HUES64 (cell line): ENCODE measurements around the gene MEIOB.
"Not testable (repeated sequence)": the region's sequence is repeated elsewhere in the genome, so short reads cannot be mapped to it uniquely, and the experiment has no call there.

Source experiments
- H3K27ac ChIP-seq: 2 replicates; pipeline ENCODE4 v1.7.0; 2013; ENCODE audit warnings: low read depth, low read length, inconsistent platforms
- H3K27me3 ChIP-seq: 2 replicates; pipeline ENCODE4 v1.6.1; 2013; ENCODE audit warnings: mild to moderate bottlenecking, low read length; ENCODE audit not compliant: insufficient read depth
- H3K36me3 ChIP-seq: 2 replicates; pipeline ENCODE4 v1.6.1; 2013; ENCODE audit warnings: mild to moderate bottlenecking, low read length; ENCODE audit not compliant: insufficient read depth
- H3K4me1 ChIP-seq: 2 replicates; pipeline ENCODE4 v1.6.1; 2013; ENCODE audit warnings: mild to moderate bottlenecking, low read length, moderate library complexity; ENCODE audit not compliant: insufficient read depth
- H3K4me3 ChIP-seq: 2 replicates; pipeline ENCODE4 v1.5.1; 2013; ENCODE audit warnings: mild to moderate bottlenecking, low read length, moderate library complexity
- H3K9ac ChIP-seq: 2 replicates; pipeline ENCODE4 v1.6.1; 2013; ENCODE audit warnings: mild to moderate bottlenecking, low read depth, low read length
- H3K9me3 ChIP-seq: 2 replicates; pipeline ENCODE4 v1.6.1; 2013; ENCODE audit warnings: low read depth, low read length; ENCODE audit not compliant: insufficient read depth
- WGBS: fragments of 150-250, 120-280 bp; methylation state at CpG from one replicate; pipeline ENCODE4 v1.1.7; 2013; ENCODE audit warnings: missing lambda C conversion rate; 5-methylcytosine and 5-hydroxymethylcytosine counted together

Gene MEIOB

GRCh38 chr16:1890024-1890707 lies 18.2 kb upstream of the MEIOB start:
- H3K27me3 ChIP-seq: 0 out of 2 replicates have a peak, but pooled peaks cover 2% of the 10 kb centered on the region
- WGBS: 88% methylated on average over 16 of the region's 16 CpGs
- no peaks in the 10 kb centered on the region for H3K36me3 ChIP-seq
- no peaks in the 10 kb centered on the region; the same call in 1 of the 2 replicates for H3K4me1 ChIP-seq
- no peaks in the 10 kb centered on the region for H3K9me3 ChIP-seq
- H3K4me3 ChIP-seq: no peak overlapping the region
- H3K27ac ChIP-seq: no peak overlapping the region
- H3K9ac ChIP-seq: no peak overlapping the region

GRCh38 chr16:1887711-1888354 lies 15.9 kb upstream of the MEIOB start:
- 90% methylated on average over 13 of the region's 14 CpGs for WGBS
- Histone ChIP-seq H3K36me3 (no peaks in the 10 kb centered on the region), H3K9me3 (no peaks in the 10 kb centered on the region), H3K4me3 (no peak overlapping the region), H3K27me3 (0 out of 2 replicates have a peak, but pooled peaks cover 2% of the 10 kb centered on the region), H3K9ac (no peak overlapping the region), H3K4me1 (no peaks in the 10 kb centered on the region; the same call in 1 of the 2 replicates), H3K27ac (no peak overlapping the region)

- Histone ChIP-seq H3K9ac (no peak overlapping the region), H3K4me1 (no peaks in the 10 kb centered on the region), H3K36me3 (no peaks in the 10 kb centered on the region), H3K27me3 (no peaks in the 10 kb centered on the region), H3K27ac (no peak overlapping the region), H3K9me3 (no peaks in the 10 kb centered on the region), H3K4me3 (no peak overlapping the region)
- WGBS: 86% methylated on average over 5 of the region's 5 CpGs
Measured at GRCh38 chr16:1884889-1885288, 12.9 kb upstream of the MEIOB start.

GRCh38 chr16:1884155-1884760 lies 12.3 kb upstream of the MEIOB start:
- H3K27ac ChIP-seq: no peak overlapping the region
- no peaks in the 10 kb centered on the region for H3K4me1 ChIP-seq
- WGBS: 78% methylated on average over 12 of the region's 13 CpGs

GRCh38 chr16:1881172-1881571 lies 9.2 kb upstream of the MEIOB start:
- H3K36me3 ChIP-seq, H3K9ac ChIP-seq, H3K4me3 ChIP-seq, H3K27ac ChIP-seq, H3K4me1 ChIP-seq, H3K9me3 ChIP-seq: not testable (repeated sequence)
- peaks cover 10% of the 10 kb centered on the region for H3K27me3 ChIP-seq
- 92% methylated on average over 9 of the region's 9 CpGs for WGBS

More at GRCh38 chr16:1884155-1884760, 12.3 kb upstream of the MEIOB start:
- Histone ChIP-seq H3K4me3 (no peak overlapping the region), H3K36me3 (no peaks in the 10 kb centered on the region), H3K9me3 (no peaks in the 10 kb centered on the region), H3K27me3 (no peaks in the 10 kb centered on the region), H3K9ac (no peak overlapping the region)

- no peak overlapping the region for H3K9ac ChIP-seq
Measured at GRCh38 chr16:1879477-1879876, 7.5 kb upstream of the MEIOB start.

GRCh38 chr16:1878256-1878655 lies 6.3 kb upstream of the MEIOB start:
- H3K9ac ChIP-seq: no peak overlapping the region
- no peaks in the 10 kb centered on the region for H3K9me3 ChIP-seq
- no peaks in the 10 kb centered on the region for H3K36me3 ChIP-seq
- no peak overlapping the region for H3K27ac ChIP-seq
- 96% methylated on average over 2 of the region's 5 CpGs for WGBS
- no peaks in the 10 kb centered on the region for H3K4me1 ChIP-seq
- peaks cover 22% of the 10 kb centered on the region for H3K27me3 ChIP-seq
- H3K4me3 ChIP-seq: no peak overlapping the region

More at GRCh38 chr16:1879477-1879876, 7.5 kb upstream of the MEIOB start:
- peaks cover 17% of the 10 kb centered on the region for H3K27me3 ChIP-seq
- H3K9me3 ChIP-seq: no peaks in the 10 kb centered on the region
- no peak overlapping the region for H3K27ac ChIP-seq
- H3K4me1 ChIP-seq: no peaks in the 10 kb centered on the region
- WGBS: 52% methylated on average over 2 of the region's 2 CpGs
- no peaks in the 10 kb centered on the region for H3K36me3 ChIP-seq
- H3K4me3 ChIP-seq: no peak overlapping the region

- H3K27me3 ChIP-seq: peaks cover 25% of the 10 kb centered on the region
- H3K9me3 ChIP-seq: no peaks in the 10 kb centered on the region
- H3K4me1 ChIP-seq: no peaks in the 10 kb centered on the region
- WGBS: 83% methylated on average over 10 of the region's 11 CpGs
- H3K36me3 ChIP-seq: no peaks in the 10 kb centered on the region
- H3K27ac ChIP-seq: no peak overlapping the region
- H3K4me3 ChIP-seq: no peak overlapping the region
- no peak overlapping the region for H3K9ac ChIP-seq
Measured at GRCh38 chr16:1877804-1878203, 5.8 kb upstream of the MEIOB start.

GRCh38 chr16:1877089-1877488 lies 5.1 kb upstream of the MEIOB start:
- Histone ChIP-seq H3K36me3 (no peaks in the 10 kb centered on the region), H3K27ac (no peak overlapping the region), H3K9ac (no peak overlapping the region), H3K4me1 (no peaks in the 10 kb centered on the region), H3K4me3 (no peak overlapping the region), H3K9me3 (no peaks in the 10 kb centered on the region), H3K27me3 (peaks cover 32% of the 10 kb centered on the region)
- WGBS: 65% methylated on average over 6 of the region's 6 CpGs

- no peak overlapping the region for H3K4me3 ChIP-seq
- no peaks in the 10 kb centered on the region for H3K9me3 ChIP-seq
- H3K9ac ChIP-seq: no peak overlapping the region
- H3K4me1 ChIP-seq: no peaks in the 10 kb centered on the region
- H3K27me3 ChIP-seq: peaks cover 32% of the 10 kb centered on the region
- 89% methylated on average over 6 of the region's 7 CpGs for WGBS
- no peaks in the 10 kb centered on the region for H3K36me3 ChIP-seq
- no peak overlapping the region for H3K27ac ChIP-seq
Measured at GRCh38 chr16:1876468-1876867, 4.5 kb upstream of the MEIOB start.

- not testable (repeated sequence) for H3K4me3 ChIP-seq, H3K9me3 ChIP-seq, H3K27ac ChIP-seq, H3K36me3 ChIP-seq, H3K4me1 ChIP-seq, H3K9ac ChIP-seq
- peaks cover 32% of the 10 kb centered on the region for H3K27me3 ChIP-seq
- WGBS: 92% methylated on average over 13 of the region's 13 CpGs
Measured at GRCh38 chr16:1876066-1876465, 4.1 kb upstream of the MEIOB start.
